ENCODE results near the gene MBOAT2.

MBOAT2 gene

GRCh38 chr2:8850845-8851487 lies 152.5 kb downstream of the MBOAT2 start:
- no peak for DNase-seq

GRCh38 chr2:8849327-8849726 lies 154.2 kb downstream of the MBOAT2 start:
- no peak for DNase-seq

DNA sequence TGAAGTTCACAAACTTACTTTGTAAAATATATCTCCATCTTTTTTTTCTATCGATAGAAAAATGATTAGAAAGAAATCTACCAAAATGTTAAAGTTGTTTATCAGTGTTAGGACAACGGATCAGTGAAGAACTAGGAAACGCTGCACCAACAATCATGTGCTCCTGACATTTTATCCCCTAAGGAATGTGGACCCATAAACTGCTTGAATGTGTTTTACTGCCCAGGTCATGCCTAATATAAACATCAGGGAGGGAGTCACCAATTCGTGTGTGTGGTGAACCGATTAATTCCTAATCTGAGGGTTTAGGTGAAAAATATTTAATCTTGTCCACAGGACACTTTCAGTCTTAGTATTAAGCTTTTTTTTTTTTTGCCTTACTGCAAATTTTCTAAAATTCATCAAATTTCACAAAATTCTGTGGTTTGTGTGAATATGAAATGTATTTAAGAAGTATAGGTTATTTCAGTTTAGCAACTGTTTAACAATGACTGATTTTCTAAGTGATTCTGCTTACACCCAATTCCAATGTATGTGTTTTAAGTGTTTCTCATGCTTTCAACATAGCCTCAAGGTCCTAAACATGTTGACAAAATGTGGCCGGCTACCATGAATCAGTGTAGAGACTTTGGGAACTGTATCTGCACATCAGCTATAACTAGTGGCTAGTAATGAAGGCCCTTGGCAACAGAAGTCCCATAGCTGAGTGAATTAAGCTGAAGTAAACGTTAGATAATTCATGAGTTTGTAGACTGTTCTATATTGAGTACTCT lies 155.0 kb downstream of the MBOAT2 start:
- no peak for DNase-seq

DNA sequence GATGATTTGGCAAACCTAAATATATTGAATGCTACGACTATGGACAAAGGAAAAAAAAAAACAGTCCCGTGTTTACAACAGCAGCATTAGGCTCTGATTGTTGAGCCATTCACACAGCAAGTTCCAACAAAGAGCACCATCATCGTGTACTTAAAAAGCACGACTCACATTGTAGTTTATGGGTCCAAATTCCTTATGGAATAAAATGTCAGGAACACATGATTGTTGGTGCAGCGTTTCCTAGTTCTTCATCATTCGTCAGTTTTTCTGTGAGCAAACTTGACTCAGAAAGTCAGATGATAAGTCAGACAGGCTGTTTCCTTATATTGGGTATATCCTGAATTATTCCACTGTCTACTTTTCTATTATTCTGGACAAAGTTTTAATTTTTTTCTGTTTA lies 156.1 kb downstream of the MBOAT2 start:
- no peak for DNase-seq

- DNase-seq, result no peak
Observed at GRCh38 chr2:8841932-8842331, 161.6 kb downstream of the MBOAT2 start.

DNA sequence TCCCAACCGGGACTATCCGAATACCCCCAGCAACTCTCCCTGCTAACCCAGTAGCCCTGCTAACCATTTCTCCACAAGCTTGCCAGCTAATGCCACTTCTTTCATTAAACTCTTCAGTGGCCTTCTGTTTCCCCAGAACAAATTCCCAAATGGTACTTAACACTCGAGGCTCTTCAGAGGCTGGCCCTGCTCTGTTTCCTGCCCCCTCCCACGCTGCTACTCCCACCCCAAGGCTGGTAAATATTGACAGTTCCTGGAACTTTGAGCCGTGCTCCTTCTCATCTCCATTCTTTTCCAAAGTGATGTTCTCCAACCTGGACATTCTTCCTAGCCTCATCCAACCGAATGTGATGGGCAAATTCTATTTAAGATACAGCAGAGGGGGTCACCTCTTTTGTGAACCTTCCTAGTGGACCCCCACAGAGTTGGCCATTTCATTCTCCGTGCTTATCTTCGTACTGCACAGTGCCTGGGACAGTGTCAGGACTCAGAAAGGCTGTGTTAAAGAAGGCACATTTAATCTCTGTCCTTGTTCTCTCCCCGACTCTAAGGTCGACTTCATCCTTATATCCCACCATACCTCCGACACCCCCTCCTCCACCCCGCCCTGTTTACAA lies 162.9 kb downstream of the MBOAT2 start:
- DNase-seq, result no peak

DNA sequence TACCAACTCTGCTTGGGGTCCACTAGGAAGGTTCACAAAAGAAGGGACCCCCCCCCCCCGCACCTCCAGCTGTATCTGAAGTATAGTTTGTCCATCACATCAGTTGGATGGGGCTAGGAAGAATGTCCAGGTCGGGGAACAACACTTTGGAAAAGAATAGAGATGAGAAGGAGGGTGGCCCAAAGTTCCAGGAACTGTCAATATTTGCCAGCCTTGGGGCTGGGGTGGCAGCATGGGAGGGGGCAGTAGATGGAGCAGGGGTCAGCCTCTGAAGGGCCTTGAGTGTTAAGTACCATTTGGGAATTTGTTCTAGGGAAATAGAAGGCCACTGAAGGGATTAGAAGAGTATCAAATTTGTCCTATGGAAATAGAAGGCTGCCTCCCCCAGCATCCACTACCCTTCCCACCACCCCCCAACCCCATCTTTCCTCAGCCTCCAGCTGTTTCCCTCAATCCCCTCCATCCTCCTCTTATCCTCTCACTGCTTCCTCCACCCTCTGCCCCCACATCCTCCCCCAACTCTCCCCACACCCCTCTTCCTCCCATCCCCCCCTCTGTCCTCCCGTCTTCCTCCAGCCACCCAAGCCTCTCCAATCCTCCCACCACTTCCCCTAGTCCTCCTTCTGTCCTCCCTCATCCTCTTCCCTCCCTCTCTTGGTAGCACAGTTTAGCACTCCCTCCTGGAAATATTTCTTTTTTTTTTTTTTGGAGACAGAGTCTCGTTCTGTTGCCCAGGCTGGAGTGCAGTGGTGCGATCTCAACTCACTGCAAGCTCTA lies 164.1 kb downstream of the MBOAT2 start:
- DNase-seq, result no peak

DNA sequence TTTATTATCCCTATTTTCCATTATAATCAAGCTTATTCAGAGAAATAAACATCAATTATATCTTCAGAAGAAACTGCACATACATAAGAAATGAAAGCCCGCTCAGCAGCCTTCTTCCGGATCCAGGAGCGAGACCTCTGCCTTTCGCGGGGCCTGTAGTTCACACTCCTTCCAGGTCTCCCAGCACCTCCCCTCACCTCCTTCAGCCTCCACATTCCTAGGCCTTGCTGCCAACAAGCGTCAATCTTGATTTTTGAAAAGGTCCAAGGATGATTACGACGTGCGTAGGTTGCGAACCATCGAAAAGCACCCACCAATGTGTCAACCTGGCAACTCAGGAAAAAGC lies 165.7 kb downstream of the MBOAT2 start:
- no peak for DNase-seq

DNA sequence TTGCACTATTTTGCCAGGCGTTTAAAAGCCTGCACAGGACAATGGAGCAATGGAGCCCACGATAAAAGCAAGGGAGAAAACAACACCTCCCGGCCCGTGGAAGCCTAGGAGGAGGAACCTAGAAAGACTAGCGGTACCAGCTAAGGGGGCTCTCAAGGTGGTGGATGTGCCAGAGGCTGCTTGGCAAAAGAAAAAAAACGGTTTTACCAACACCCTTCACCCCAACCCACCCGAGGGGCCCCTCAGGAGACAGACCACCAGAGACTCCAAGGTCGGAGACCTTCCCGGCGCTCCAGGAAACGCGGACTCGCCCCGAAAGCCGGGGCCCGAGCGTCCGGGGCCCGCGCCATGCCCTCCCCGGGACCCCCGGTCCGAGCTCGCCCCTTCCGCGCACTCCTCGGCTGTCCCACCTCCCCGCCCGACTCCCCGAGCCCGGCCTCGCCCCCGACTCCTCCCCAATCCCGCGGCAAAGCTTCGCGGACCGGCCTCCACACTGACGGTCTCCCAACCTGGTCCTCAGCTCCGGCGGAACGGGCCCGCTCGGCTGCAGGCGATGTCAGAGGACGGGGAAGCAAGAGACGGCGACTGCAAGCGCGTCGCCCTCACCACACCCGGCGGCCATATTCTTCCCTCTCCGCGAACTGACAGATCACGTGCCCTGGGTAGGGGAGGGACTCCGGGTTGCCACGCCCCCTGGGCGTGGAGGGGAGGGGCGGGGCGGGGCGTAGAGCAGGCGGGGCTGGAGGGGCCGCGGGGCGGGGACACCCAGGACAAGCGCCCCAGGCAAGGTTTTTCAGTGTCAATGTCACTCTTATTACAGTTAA lies 166.3 kb downstream of the MBOAT2 start, which contains the start of gene KIDINS220:
Gene KIDINS220, minus strand, starts transcription at position 643 of the 824 bp plus-strand sequence. CDS start 10,520 bp downstream, outside the sequence.
- peak; percentile 43 for DNase-seq

GRCh38 chr2:8835279-8835678 lies 168.2 kb downstream of the MBOAT2 start:
- DNase-seq, result no peak

GRCh38 chr2:8833853-8834252 lies 169.6 kb downstream of the MBOAT2 start:
- no peak for DNase-seq

DNA sequence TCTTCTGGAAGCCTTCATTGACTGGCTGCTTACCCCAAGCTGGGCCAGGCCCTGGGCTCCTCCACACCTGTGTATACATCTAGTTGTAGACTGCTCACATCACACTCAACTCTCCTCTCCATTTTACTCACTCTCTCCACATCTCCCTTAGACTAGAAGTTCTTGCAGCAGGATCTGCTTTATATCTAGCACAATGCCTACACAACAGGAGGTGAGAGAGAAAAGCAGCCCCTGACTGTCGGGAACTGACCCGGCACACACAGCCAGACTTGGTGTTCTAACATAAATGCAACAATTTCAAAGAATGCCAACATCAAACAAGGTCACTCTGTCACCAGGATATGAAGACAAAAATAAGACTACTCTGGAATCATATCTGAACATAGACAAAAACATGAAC lies 172.0 kb downstream of the MBOAT2 start:
- DNase-seq, result no peak

GRCh38 chr2:8827729-8828128 lies 175.8 kb downstream of the MBOAT2 start:
- DNase-seq, result no peak

- DNase-seq, result no peak
Observed at GRCh38 chr2:8822218-8822617, 181.3 kb downstream of the MBOAT2 start.

GRCh38 chr2:8821276-8822217 lies 181.9 kb downstream of the MBOAT2 start:
- no peak for DNase-seq

GRCh38 chr2:8819948-8820347 lies 183.5 kb downstream of the MBOAT2 start:
- no peak for DNase-seq

DNA sequence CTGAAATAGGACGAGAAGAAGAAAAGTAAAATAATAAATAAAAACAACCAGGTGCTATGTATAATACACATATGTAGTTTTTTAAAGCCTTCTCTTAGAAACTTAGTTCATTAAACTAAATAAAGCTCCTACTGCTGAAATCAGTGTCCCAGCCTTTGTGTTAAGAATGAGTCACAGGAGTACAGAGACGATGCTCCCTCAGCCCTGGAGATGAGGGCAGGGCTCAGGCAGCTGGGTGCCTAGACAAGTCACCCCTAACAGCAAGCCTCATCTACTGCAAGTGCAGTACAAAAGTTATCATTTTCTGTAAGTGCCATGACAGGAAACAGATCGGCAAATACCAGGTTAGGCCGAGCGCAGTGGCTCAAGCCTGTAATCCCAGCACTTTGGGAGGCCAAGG lies 184.3 kb downstream of the MBOAT2 start:
- DNase-seq, result no peak

- no peak for DNase-seq
Observed at GRCh38 chr2:8817221-8817620, 186.3 kb downstream of the MBOAT2 start.

GRCh38 chr2:8806885-8807704 lies 196.4 kb downstream of the MBOAT2 start:
- no peak for DNase-seq
